ENCODE measurements around the gene PLCL2.

Gene PLCL2

DNA sequence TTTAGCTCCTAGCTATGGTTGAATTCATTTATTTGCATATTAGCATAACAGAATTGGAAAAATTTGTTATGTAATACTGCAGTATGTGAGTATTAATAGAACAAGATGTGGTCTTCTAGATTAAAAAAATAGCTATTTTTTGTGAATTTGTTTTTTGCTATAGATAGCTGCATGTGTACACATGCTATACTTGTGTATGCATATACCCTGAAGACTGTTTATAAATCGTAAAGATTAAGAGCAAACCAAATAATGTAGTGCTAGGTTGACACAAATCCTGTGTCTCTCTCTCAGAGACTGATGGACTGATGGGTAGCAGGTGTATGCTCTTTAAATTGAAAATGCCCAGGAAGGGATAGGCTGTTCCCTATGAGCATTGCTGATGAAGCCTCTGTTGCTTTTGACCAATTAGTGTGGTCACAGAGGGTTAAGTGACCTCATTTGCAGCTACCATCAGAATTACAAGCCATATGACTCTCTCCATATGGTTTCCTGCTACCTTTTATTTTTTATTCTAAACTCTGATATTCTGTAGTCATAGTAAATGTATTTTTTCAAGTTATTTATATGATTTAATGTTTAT is 9.0 kb downstream of the PLCL2 start:
- DNase-seq (ENCODE audit: low spot score): no peak

GRCh38 chr3:16896094-16896627 is 11.4 kb downstream of the PLCL2 start:
- no peak for DNase-seq (ENCODE audit: low spot score)

- no peak for DNase-seq (ENCODE audit: low spot score)
Measured at GRCh38 chr3:16896820-16897219, 12.1 kb downstream of the PLCL2 start.

- DNase-seq (ENCODE audit: low spot score): peak; percentile 32
Measured at GRCh38 chr3:16897254-16897926, 12.6 kb downstream of the PLCL2 start.

- DNase-seq (ENCODE audit: low spot score): no peak
Measured at GRCh38 chr3:16898595-16899395, 14.0 kb downstream of the PLCL2 start.

GRCh38 chr3:16899919-16900318 is 15.2 kb downstream of the PLCL2 start:
- DNase-seq (ENCODE audit: low spot score): no peak

DNA sequence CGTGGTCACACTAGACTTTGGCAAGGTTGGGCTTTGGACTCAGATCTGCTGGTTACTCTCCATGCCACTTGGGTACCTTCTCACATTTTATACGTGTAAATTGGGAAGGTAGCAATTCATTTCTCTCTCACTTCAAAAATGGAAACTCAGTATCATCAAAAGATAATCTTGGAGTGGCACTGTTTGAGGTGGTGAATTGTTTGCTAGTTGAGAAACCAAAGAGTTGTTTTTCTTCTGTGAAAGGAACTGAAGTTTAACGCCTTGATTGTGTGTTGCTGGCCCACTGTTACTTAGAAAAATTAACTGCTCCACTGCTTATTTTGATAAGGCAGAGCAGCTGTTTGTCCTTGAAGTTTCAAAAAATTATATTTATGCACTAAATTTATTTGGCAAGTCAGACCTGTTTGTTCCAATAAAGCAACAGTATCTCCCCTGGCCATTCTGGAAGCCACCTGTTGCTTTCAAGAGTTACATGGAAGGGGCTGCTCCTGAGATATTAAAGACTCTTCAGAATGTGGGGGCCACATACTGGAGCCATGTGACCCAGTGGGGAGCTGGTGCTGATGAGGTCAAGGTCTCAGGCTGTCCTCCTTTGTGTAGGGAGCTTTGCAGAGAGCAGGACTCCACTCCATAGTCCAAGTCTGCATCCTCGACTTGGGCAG is 16.2 kb downstream of the PLCL2 start:
- DNase-seq (ENCODE audit: low spot score): peak; percentile 29

DNA sequence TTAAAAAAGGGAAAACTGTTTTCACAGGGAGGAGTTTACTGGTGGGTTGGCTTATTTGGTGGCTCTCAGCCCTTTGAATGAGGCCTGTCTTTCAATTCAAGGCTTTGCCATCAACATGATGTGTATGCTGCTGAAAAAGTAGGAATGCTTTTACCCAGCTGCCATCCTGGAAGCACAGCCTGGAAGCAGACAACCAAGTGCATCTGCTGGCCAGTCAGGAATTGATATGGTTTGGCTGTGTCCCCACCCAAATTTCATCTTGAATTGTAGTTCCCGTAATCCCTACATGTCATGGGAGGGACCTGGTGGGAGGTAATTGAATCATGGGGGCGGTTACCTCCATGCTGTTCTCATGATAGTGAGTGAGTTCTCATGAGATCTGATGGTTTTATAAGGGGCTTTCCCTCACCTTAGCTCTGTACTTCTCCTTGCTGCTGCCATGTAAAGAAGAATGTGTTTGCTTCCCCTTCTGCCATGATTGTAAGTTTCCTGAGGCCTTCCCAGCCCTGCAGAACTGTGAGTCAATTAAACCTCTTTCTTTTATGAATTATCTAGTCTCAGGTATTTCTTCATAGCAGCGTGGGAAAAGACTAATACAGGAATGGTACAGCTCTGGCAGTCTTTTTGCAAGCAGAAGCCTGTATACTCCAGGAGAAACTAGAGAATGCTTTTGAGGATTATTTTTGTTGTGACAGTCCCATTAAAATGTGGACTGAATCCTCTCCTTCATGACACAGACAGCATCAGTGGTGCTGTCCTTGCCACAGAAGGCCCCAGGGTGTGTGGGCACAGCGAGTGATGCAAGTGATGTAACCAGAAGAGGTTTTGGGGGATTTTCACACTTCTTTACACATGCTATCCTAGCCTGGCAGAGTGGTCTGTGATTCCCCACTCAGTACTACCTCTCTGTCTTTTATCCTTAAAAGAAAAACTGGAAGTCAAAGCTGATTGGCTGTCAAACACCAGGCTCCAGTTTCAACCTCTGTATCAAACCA is 20.0 kb downstream of the PLCL2 start:
- no peak for DNase-seq (ENCODE audit: low spot score)

- no peak for DNase-seq (ENCODE audit: low spot score)
Measured at GRCh38 chr3:16905704-16906103, 20.9 kb downstream of the PLCL2 start.

GRCh38 chr3:16906682-16907081 is 21.9 kb downstream of the PLCL2 start:
- no peak for DNase-seq (ENCODE audit: low spot score)

DNA sequence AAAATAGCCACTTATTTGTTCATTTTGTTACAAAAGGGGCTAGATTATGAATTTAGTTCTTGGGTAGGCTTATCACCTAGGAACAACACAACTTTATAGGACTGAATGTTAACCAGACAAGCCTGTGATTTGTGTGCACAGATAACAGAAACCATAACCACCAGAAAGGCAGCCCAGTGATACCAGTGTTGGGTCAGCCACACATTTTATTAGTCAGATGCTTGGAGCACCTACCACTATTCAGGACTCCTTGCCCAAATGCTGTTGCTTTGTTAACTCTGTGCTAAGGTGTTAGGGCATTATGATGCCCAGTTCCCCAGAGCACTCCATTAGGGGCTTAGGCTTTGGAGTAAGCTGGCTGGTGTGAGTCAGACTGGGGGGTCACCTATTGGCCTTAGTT is 22.5 kb downstream of the PLCL2 start:
- no peak for DNase-seq (ENCODE audit: low spot score)

DNA sequence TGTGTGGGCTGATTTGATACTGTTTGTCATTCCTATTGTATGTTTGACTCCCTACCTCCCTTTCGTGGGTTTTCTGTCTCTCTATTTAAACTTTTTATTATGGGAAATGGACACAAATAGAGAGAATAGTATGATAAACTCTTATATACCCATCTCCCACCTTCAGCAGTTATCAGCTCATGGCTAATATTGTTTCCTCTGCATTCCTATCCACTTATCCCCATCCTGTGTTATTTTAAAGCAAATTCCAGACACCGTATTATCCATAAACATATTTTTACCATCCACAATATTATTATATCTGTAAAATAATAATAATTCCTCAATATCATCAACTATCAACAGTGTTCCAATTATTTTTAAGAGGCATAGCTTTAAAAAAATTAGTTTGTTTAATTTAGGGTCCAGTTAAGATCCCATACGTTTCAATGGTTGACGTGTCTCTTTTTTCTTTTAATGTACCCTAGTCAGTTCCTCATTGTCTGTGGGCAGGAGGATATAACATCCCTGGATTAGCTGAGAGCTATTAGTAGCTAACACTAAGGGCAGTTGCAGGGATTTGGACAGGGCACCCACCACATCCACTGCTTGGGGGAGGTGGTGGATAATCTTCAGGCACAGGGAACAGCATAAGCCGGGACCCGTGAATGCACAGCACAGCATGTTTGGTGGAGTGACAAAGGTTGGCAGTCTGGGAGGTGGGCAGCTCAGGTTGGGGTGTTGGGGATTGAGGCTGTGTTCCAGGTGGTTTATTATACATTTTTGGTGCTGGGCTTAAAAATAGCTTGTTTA is 23.5 kb downstream of the PLCL2 start:
- no peak for DNase-seq (ENCODE audit: low spot score)

- no peak for DNase-seq (ENCODE audit: low spot score)
Measured at GRCh38 chr3:16908896-16909295, 24.1 kb downstream of the PLCL2 start.

DNA sequence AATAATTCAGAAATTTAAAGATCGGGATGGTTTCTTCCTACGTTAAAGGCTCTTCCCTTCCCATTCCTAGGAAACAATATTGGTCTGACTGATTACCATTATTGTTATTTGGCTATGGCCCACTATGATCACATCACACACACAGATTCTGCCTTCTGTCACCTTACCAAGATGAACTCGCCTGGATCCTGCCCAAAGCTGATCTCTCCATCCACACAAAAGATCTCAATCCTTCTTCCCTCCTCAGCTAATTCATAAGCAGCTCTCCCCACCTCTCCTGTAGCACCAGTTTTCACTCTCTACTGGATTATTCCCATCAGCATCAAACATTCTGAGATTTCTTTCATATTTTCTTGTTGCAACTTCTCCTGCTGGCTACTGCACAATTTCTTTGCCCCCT is 25.0 kb downstream of the PLCL2 start:
- DNase-seq (ENCODE audit: low spot score): no peak

DNA sequence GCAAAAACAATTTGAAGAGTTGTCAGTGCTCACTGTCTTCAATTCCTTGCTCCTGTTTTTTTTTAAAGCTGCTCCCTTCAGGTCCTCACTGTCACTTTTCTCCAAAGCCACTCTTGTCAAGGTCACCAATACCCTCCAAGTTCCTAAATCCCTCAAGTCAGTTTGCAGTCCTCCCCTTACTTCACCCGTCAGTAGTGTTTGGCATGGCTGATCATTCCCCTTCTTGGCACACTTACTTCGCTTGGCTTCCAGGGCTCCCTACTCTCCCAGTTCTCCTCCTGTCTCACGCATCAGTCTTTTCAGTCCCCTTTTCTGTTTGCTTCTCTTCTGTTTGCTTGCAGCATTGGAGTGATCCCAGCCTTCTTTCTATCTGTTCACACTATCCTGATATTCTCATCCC is 25.5 kb downstream of the PLCL2 start:
- no peak for DNase-seq (ENCODE audit: low spot score)

GRCh38 chr3:16911916-16912315 is 27.2 kb downstream of the PLCL2 start:
- no peak for DNase-seq (ENCODE audit: low spot score)

GRCh38 chr3:16912400-16913263 is 27.9 kb downstream of the PLCL2 start:
- DNase-seq (ENCODE audit: low spot score): no peak

GRCh38 chr3:16913264-16913580 is 28.5 kb downstream of the PLCL2 start:
- DNase-seq (ENCODE audit: low spot score): no peak

DNA sequence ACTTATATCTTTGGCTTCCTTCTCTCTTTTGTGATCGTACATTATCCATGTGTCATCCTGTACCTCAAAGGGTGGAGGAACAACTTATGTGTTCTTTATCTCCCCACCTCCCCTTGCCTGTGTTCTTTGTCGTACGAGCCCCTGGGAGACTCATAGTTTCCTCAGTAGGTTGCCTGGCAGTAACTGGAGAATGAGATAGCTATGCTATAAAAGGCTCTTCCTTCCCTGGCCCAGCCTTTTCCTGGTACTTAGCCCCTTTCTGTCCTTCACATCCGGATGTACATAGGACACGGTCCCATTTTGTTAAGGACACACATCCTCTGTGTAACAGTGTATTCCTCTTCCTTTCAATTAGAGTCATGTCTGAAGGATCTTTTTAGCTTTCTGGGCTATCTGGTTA is 32.1 kb downstream of the PLCL2 start:
- DNase-seq (ENCODE audit: low spot score): no peak

Measured in CD4-positive, alpha-beta T cell treated with Interleukin-15 for 4 hours (primary cell).